ENCODE measurements around the gene CLN3. TPM values are rescaled to one million over a fixed set of nuclear protein-coding genes. Genes with fewer than 3 reads are reported as not detected.
A peak's percentile ranks its signal among the peaks of the same experiment; 100 is the strongest.
"Not testable (repeated sequence)": the region's sequence is repeated elsewhere in the genome, so short reads cannot be mapped to it uniquely, and the experiment has no call there.

CLN3 gene
- total and polyA plus RNA-seq, 8 donors: 6.9 to 25.9 (median 11.0) TPM

DNA sequence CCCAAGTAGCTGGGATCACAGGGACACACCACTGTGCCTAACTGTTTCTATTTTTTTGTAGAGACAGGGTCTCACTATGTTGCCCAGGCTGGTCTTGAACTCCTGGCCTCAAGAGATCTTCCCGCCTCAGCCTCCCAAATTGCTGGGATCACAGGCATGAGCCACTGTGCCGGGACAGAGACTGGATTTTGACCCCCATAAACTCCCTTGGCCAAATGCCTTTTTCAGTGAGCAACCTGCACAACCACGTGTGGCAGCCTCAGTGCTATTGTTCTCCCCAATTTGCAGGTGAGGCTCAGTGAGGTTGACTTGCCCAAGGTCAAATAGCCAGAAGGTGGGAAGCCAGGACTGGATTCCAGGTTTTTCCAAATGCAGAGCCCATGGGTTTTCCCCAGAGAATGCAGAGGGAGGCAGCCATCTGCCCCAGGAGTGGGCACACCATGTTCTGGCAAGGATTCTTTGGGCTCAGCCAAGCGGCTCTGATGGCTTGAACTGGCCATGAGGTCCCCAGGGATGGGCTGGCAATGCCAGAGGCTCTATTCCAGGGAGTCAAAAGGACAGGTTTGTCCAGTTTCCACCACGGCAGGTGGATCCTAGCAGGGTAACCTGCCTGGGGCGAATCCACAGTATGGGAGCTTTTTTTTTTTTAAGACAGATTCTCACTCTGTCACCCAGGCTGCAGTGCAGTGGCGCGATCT, 13.0 kb upstream of the CLN3 start:
- Histone ChIP-seq H3K4me3 (no peak overlapping the region), H3K9me3 (no peaks in the 10 kb centered on the region), H3K36me3 (no peaks in the 10 kb centered on the region), H3K27ac (no peak overlapping the region), H3K27me3 (no peaks in the 10 kb centered on the region), H3K4me1 (no peaks in the 10 kb centered on the region)
- peak in 2 of 4 donors; percentile 21 to 45 for ATAC-seq
- no peak for FAIRE-seq
- TF ChIP-seq, protein P1, sequence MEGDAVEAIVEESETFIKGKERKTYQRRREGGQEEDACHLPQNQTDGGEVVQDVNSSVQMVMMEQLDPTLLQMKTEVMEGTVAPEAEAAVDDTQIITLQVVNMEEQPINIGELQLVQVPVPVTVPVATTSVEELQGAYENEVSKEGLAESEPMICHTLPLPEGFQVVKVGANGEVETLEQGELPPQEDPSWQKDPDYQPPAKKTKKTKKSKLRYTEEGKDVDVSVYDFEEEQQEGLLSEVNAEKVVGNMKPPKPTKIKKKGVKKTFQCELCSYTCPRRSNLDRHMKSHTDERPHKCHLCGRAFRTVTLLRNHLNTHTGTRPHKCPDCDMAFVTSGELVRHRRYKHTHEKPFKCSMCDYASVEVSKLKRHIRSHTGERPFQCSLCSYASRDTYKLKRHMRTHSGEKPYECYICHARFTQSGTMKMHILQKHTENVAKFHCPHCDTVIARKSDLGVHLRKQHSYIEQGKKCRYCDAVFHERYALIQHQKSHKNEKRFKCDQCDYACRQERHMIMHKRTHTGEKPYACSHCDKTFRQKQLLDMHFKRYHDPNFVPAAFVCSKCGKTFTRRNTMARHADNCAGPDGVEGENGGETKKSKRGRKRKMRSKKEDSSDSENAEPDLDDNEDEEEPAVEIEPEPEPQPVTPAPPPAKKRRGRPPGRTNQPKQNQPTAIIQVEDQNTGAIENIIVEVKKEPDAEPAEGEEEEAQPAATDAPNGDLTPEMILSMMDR (IDR thresholded peaks at IDR 0.05): no peak
- DNase-seq: no peak
- WGBS, 2 donors: 52 to 56% methylated on average over 8 of the region's 8 CpGs
- intact Hi-C loops (cut with DNase I): no loop called here

DNA sequence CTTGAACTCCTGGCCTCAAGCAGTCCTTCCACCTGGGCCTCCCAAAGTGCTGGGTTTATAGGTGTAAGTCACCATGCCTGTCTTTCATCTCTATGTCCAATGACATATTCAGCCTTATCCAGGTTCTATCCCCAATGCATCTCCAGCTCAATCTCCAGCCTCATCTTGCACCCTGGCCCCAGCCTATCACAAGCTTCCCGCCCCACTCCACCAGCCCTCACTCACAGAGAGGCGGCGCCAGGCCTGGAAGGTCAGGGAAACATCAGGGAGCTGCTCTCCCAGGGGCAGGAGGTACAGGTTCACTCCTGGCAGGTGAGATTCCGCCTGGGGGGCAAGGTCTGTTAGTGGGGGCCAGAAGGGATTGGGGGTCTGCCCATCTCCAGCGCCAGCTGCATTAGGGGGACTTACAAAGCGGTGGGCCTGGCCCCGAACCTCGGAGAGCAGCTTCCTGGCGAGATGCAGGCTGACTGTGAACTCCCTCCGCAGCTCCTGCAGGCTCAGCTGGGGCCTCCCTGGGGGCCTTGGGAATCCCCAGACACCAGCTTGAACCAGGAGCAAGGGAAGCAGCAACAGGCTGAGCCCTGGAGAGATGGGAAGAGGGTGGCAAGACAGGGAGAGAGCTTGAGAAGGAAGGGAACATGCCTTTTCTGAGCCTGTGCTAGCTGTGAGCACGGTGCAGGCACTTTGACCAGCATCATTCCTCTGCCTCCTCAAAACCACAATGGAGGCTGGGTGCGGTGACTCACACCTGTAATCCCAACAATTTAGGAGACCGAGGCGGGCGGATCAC, 11.8 kb upstream of the CLN3 start:
- H3K36me3 ChIP-seq: no peaks in the 10 kb centered on the region
- no peaks in the 10 kb centered on the region for H3K9me3 ChIP-seq
- 88 to 89% methylated on average over 15 of the region's 15 CpGs for WGBS, 2 donors
- intact Hi-C loops (cut with DNase I): no loop called here
- no peaks in the 10 kb centered on the region for H3K4me1 ChIP-seq
- no peak overlapping the region for H3K4me3 ChIP-seq
- no peak overlapping the region for H3K27ac ChIP-seq
- TF ChIP-seq, protein P1 (IDR thresholded peaks at IDR 0.05): no peak
- ATAC-seq (no peak), DNase-seq (no peak), FAIRE-seq (no peak)
- H3K27me3 ChIP-seq: no peaks in the 10 kb centered on the region

DNA sequence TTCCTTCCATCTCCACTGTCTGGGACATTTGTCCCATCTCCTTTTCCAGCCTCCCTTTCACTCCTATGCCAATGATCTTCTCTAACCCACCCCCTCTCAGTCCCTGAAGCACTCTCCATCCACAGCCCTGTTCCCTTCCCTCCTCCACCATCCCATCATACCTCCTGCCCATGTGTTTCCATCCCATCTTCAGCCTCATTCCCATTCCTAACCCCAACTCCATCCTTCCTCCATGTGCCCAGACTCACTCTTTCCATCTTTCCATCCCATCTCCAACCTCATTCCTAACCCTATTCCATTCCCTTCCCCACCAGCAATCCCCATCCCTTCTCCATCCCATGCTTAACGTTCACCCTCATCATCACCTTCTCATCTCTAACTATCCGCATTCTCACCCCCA, 10.4 kb upstream of the CLN3 start:
- Histone ChIP-seq H3K4me1 (no peaks in the 10 kb centered on the region), H3K4me3 (no peak overlapping the region), H3K27me3 (no peaks in the 10 kb centered on the region), H3K27ac (no peak overlapping the region), H3K36me3 (no peaks in the 10 kb centered on the region), H3K9me3 (no peaks in the 10 kb centered on the region)
- WGBS, 2 donors: 66 to 71% methylated on average over 2 of the region's 2 CpGs
- no peak for ATAC-seq
- intact Hi-C loops (cut with DNase I): no loop called here
- TF ChIP-seq, protein P1 (IDR thresholded peaks at IDR 0.05): no peak
- no peak for FAIRE-seq
- no peak for DNase-seq

DNA sequence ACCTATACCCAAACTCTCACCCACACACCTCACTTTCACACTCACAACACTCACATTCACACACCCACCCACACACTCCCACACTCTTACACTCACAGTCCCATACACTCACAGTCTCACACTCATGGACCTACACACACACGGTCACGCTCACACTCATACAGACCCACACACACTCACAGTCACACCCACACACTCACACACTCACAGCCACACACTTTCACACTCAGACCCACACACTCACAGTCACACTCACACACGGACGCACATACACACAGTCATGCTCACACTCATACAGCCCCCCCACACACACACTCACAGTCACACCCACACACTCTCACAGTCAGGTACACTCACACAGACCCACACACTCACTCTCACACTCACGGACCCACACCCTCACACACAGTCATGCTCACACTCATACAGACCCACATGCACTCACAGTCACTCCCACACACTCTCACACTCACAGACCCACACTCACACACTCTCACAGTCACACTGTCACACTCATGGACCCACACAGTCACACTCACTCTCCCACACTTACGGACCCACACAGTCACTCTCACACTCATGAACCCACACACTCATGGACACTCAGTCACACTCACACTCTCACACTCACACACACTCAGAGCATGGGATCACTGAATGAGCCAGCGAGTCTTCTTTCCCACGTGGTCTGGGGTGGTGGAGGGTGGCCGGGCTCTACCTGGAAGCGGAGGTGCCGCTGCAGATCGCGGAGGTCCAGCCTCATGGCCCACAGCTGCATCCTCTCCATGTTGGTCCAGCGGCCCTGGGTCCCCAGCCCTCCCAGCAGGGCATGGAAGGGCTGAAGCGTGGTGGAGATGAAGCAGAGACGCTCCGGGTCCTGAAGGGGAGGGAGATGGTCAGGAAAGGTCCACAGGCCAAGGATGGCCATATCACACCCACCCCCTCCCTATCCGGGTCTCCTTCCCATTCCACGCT, 9.7 kb upstream of the CLN3 start:
- WGBS, 2 donors: 82 to 83% methylated on average over 18 to 19 of the region's 19 CpGs
- Histone ChIP-seq H3K4me3 (no peak overlapping the region), H3K27me3 (no peaks in the 10 kb centered on the region), H3K27ac (no peak overlapping the region), H3K4me1 (no peaks in the 10 kb centered on the region), H3K36me3 (no peaks in the 10 kb centered on the region), H3K9me3 (no peaks in the 10 kb centered on the region)
- ATAC-seq (no peak), FAIRE-seq (no peak), DNase-seq (no peak)
- TF ChIP-seq, protein P1 (IDR thresholded peaks at IDR 0.05): no peak
- intact Hi-C loops (cut with DNase I): no loop called here

DNA sequence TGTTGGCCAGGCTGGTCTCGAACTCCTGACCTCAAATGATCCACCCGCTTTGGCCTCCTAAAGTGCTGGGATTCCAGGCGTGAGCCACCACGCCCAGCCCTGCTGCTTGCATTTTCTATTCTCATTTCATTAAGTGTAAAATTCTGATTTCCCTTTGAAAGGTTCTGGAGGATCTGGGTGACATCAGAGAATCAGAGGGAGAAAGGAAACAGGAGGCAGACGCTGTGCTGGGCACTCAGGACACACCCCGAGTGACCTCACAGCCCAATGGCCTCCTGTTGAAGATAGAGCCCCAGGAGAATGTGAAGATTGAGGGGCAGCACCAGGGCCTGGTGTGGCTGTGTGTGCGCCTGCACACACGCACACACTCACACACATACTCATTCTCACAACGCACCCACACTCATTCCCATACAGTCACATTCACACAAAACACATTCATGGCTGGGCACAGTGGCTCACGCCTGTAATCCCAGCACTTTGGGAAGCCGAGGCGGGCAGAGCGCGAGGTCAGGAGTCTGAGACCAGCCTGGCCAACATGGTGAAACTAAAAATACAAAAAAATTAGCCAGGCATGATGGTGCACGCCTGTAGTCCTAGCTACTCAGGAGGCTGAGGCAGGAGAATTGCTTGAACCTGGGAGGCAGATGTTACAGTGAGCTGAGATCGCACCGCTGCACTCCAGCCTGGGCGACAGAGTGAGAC, 8.8 kb upstream of the CLN3 start:
- H3K36me3 ChIP-seq; ATAC-seq; DNase-seq; H3K4me1 ChIP-seq; FAIRE-seq; H3K27me3 ChIP-seq; H3K4me3 ChIP-seq; H3K9me3 ChIP-seq; intact Hi-C loops (cut with DNase I); H3K27ac ChIP-seq: not testable (repeated sequence)
- 87 to 90% methylated on average over 18 of the region's 18 CpGs for WGBS, 2 donors

Data from pancreas (tissue), 10 donors.